Neutrophil (primary cell): ENCODE data around the gene ARSJ.

Source experiments
- H3K27ac ChIP-seq: fragments of 200-600 bp; sonication (generic); 2 replicates; pipeline ENCODE4 v1.5.1; 2016; ENCODE audit warnings: mild to moderate bottlenecking, moderate library complexity
- H3K27me3 ChIP-seq: fragments of 200-600 bp; sonication (generic); 2 replicates; pipeline ENCODE4 v1.6.0; 2016; ENCODE audit warnings: mild to moderate bottlenecking
- H3K36me3 ChIP-seq: fragments of 200-600 bp; sonication (generic); 2 replicates; pipeline ENCODE4 v1.5.1; 2017
- H3K4me1 ChIP-seq, 2 experiments: fragments of 200-600 bp in 1 of 2; sonication (generic) in 1 of 2; 1 replicate in 1 of 2; 2 replicates in 1 of 2; pipeline versions ENCODE4 v1.5.1 to v1.6.1; 2013 to 2016; ENCODE audit warnings: low read depth in 1 of 2, low read length in 1 of 2, mild to moderate bottlenecking in 1 of 2, moderate library complexity in 1 of 2; ENCODE audit not compliant: control insufficient read depth in 1 of 2, insufficient read depth in 1 of 2
- H3K4me3 ChIP-seq, 2 experiments: fragments of 200-600 bp in 1 of 2; sonication (generic) in 1 of 2; 1 replicate in 1 of 2; 2 replicates in 1 of 2; pipeline ENCODE4 v1.5.1; 2013 to 2016; ENCODE audit warnings: low read depth in 1 of 2, low read length in 1 of 2, mild to moderate bottlenecking in 1 of 2, moderate library complexity in 1 of 2
- H3K9me3 ChIP-seq: fragments of 200-600 bp; sonication (generic); 2 replicates; pipeline ENCODE4 v1.5.1; 2016
- CTCF ChIP-seq: fragments of 200-600 bp; sonication (generic); IDR thresholded peaks from 2 replicates; pipeline ENCODE4 v1.5.1; 2016; ENCODE audit warnings: antibody characterized with exemption

ARSJ gene

DNA sequence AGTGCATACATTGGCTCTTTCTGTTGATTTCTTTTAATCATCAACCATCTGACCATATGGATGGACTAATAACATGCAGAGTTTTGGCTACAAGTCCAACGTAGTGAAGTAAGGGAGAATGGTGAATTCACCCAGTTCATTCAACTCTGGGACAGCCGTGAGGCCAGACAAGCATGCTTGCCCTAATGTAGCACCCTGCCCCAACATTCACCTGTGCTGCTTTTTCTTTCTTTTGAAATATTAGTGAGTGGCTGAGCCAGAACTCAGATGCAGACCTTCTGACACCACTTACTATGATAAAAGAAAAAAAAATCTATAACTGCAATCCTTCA, 17.5 kb downstream of the ARSJ start:
- H3K4me3 ChIP-seq: no peak overlapping the region
- H3K4me1 ChIP-seq: no peaks in the 10 kb centered on the region
- H3K27me3 ChIP-seq: no peaks in the 10 kb centered on the region
- no peaks in the 10 kb centered on the region for H3K36me3 ChIP-seq
- no peaks in the 10 kb centered on the region for H3K9me3 ChIP-seq
- TF ChIP-seq CTCF: no peak
- H3K27ac ChIP-seq: no peak overlapping the region

- H3K27ac ChIP-seq: no peak overlapping the region
- no peak overlapping the region for H3K4me3 ChIP-seq
- H3K9me3 ChIP-seq: no peaks in the 10 kb centered on the region
- H3K36me3 ChIP-seq: no peaks in the 10 kb centered on the region
- H3K27me3 ChIP-seq: no peaks in the 10 kb centered on the region
- TF ChIP-seq CTCF: no peak
- no peaks in the 10 kb centered on the region for H3K4me1 ChIP-seq
These were observed 18.6 kb downstream of the ARSJ start for GRCh38 chr4:113960684-113961321.

DNA sequence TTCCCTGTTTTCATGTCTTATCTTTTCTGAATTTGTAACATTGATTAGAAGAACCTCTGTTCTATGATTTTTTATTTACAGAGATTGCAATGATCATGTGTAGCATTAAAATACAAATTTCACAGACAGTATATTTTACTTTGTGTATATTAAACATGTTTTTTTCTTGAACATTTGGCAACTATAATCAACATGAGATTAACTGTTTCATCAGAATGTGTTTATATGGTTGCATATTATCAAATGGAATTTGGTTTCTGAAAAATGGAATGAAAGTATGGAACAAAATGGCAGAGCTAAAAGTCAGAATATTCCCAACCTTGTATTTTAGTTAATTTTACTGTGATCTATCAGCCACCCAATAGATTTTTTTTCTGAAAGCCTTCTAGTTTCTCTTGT, 19.9 kb downstream of the ARSJ start:
- no peak overlapping the region for H3K4me3 ChIP-seq
- H3K4me1 ChIP-seq: no peaks in the 10 kb centered on the region
- H3K27ac ChIP-seq: no peak overlapping the region
- H3K36me3 ChIP-seq: no peaks in the 10 kb centered on the region
- no peak for TF ChIP-seq CTCF
- no peaks in the 10 kb centered on the region for H3K9me3 ChIP-seq
- H3K27me3 ChIP-seq: no peaks in the 10 kb centered on the region

- H3K27me3 ChIP-seq: no peaks in the 10 kb centered on the region
- no peaks in the 10 kb centered on the region for H3K9me3 ChIP-seq
- TF ChIP-seq CTCF: no peak
- no peaks in the 10 kb centered on the region for H3K4me1 ChIP-seq
- H3K36me3 ChIP-seq: no peaks in the 10 kb centered on the region
- H3K4me3 ChIP-seq: no peak overlapping the region
- H3K27ac ChIP-seq: no peak overlapping the region
These were observed 20.5 kb downstream of the ARSJ start for GRCh38 chr4:113958766-113959538.

- Histone ChIP-seq H3K36me3 (no peaks in the 10 kb centered on the region), H3K4me1 (no peaks in the 10 kb centered on the region), H3K27me3 (peaks cover 6% of the 10 kb centered on the region), H3K9me3 (no peaks in the 10 kb centered on the region), H3K4me3 (no peak overlapping the region), H3K27ac (no peak overlapping the region)
- no peak for TF ChIP-seq CTCF
These were observed 21.5 kb downstream of the ARSJ start for GRCh38 chr4:113957956-113958355.
